SK-N-SH treated with all-trans-retinoic acid at 6 μM for 48 hours (cell line): ENCODE results near the gene POU5F1.

ENCODE experiments used
- ARNTL ChIP-seq: fragments of 450-650 bp; formaldehyde crosslinking; IDR thresholded peaks from 2 replicates; pipeline ENCODE4 v1.5.0; 2020; ENCODE audit warnings: low read depth, mild to moderate bottlenecking, moderate library complexity, borderline replicate concordance
- ESRRG ChIP-seq: fragments of 250-450 bp; sonication (Bioruptor Pico); IDR thresholded peaks from 2 replicates; pipeline ENCODE4 v1.6.1; 2021; ENCODE audit warnings: mild to moderate bottlenecking
- OSR1 ChIP-seq: fragments of 250-450 bp; sonication (Bioruptor Pico); IDR thresholded peaks from 2 replicates; pipeline ENCODE4 v1.8.0; 2022; ENCODE audit warnings: moderate library complexity, mild to moderate bottlenecking, inconsistent platforms
- PPARA ChIP-seq: fragments of 250-450 bp; sonication (Bioruptor Pico); IDR thresholded peaks from 2 replicates; pipeline ENCODE4 v1.5.0; 2020; ENCODE audit warnings: mild to moderate bottlenecking, borderline replicate concordance
- SNAI2 ChIP-seq: fragments of 250-450 bp; sonication (Bioruptor Pico); IDR thresholded peaks from 2 replicates; pipeline ENCODE4 v1.5.0; 2020; ENCODE audit warnings: mild to moderate bottlenecking, moderate library complexity
- ZFP3 ChIP-seq: fragments of 250-450 bp; sonication (Bioruptor Pico); IDR thresholded peaks from 2 replicates; pipeline ENCODE4 v1.5.0; 2020; ENCODE audit warnings: mild to moderate bottlenecking, moderate library complexity
- TF ChIP-seq, protein P1 (sequence below): fragments of 250-450 bp; sonication (Bioruptor Pico); IDR thresholded peaks from 2 replicates; pipeline ENCODE4 v1.5.1; 2021; ENCODE audit warnings: mild to moderate bottlenecking, moderate library complexity
- TF ChIP-seq, protein P2 (sequence below): fragments of 250-450 bp; sonication (Bioruptor Pico); IDR thresholded peaks from 2 replicates; pipeline ENCODE4 v1.8.0; 2020; ENCODE audit warnings: mild to moderate bottlenecking, moderate library complexity, borderline replicate concordance

DNA sequence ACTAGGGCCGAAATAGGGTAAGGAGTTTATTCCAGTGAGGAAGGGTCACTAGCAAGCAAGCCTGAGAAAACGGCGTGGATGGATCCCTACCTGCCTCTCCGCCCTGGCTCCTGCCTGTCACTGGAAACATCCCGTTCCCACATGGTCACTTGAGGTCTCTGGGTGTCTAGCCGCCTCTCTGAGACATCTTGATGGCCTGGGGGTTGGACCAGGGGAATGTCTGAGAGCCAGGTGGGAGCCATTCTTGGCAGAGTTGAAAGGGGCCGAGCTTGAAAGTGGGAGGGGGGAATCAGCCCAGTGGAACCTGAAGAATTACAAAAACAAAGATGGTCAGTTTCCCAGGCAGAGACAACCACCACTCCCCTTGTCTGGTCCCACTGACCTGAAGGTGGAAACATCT, 13.8 kb downstream of the POU5F1 start:
- TF ChIP-seq ARNTL (CRISPR knock-in tag) (no peak), ZFP3 (CRISPR knock-in tag) (no peak), ESRRG (CRISPR knock-in tag) (no peak), SNAI2 (CRISPR knock-in tag) (no peak), PPARA (CRISPR knock-in tag) (no peak), OSR1 (CRISPR knock-in tag) (no peak)
- TF ChIP-seq, protein P1, sequence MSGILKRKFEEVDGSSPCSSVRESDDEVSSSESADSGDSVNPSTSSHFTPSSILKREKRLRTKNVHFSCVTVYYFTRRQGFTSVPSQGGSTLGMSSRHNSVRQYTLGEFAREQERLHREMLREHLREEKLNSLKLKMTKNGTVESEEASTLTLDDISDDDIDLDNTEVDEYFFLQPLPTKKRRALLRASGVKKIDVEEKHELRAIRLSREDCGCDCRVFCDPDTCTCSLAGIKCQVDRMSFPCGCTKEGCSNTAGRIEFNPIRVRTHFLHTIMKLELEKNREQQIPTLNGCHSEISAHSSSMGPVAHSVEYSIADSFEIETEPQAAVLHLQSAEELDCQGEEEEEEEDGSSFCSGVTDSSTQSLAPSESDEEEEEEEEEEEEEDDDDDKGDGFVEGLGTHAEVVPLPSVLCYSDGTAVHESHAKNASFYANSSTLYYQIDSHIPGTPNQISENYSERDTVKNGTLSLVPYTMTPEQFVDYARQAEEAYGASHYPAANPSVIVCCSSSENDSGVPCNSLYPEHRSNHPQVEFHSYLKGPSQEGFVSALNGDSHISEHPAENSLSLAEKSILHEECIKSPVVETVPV (CRISPR knock-in tag) = no peak
- TF ChIP-seq, protein P2, sequence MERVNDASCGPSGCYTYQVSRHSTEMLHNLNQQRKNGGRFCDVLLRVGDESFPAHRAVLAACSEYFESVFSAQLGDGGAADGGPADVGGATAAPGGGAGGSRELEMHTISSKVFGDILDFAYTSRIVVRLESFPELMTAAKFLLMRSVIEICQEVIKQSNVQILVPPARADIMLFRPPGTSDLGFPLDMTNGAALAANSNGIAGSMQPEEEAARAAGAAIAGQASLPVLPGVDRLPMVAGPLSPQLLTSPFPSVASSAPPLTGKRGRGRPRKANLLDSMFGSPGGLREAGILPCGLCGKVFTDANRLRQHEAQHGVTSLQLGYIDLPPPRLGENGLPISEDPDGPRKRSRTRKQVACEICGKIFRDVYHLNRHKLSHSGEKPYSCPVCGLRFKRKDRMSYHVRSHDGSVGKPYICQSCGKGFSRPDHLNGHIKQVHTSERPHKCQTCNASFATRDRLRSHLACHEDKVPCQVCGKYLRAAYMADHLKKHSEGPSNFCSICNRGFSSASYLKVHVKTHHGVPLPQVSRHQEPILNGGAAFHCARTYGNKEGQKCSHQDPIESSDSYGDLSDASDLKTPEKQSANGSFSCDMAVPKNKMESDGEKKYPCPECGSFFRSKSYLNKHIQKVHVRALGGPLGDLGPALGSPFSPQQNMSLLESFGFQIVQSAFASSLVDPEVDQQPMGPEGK (CRISPR knock-in tag) = no peak
